WTC11 (cell line): ENCODE data around the gene IRS2. TPM values are rescaled to one million over a fixed set of nuclear protein-coding genes. Genes with fewer than 3 reads are reported as not detected.

Experiments
- ATAC-seq: fragments of 200-7000 bp; cut with Tn5 transposase; 2 replicates; pipeline ENCODE4 v1.10.0; 2021; ENCODE audit warnings: mild to moderate bottlenecking, moderate library complexity
- CTCF ChIA-PET: fragments of 300-600 bp; sonication (Branson Sonifier 250); formaldehyde crosslinking; loops from one replicate; lab custom pipeline; 2021; ENCODE audit warnings: antibody characterized with exemption; lab: Charles Lee
- POLR2A ChIA-PET: fragments of 350-600 bp; sonication (Branson Sonifier 250); formaldehyde crosslinking; loops from one replicate; lab custom pipeline; 2021; ENCODE audit warnings: antibody characterized with exemption; lab: Charles Lee
- DNase-seq: peaks from one replicate; pipeline ENCODE4 v3.0.0; 2021; ENCODE audit warnings: low spot score
- H3K27ac Mint-ChIP-seq: 2 replicates; pipeline ENCODE4 v1.8.0; 2021; ENCODE audit warnings: mixed read lengths
- H3K27me3 Mint-ChIP-seq: 2 replicates; pipeline ENCODE4 v1.8.0; 2021; ENCODE audit warnings: low read depth, mild to moderate bottlenecking, moderate library complexity, mixed read lengths
- H3K36me3 Mint-ChIP-seq: 2 replicates; pipeline ENCODE4 v1.8.0; 2021; ENCODE audit warnings: mixed read lengths
- H3K4me1 Mint-ChIP-seq: 2 replicates; pipeline ENCODE4 v1.8.0; 2022; ENCODE audit warnings: mixed read lengths
- H3K4me3 Mint-ChIP-seq: 2 replicates; pipeline ENCODE4 v1.8.0; 2021; ENCODE audit warnings: mild to moderate bottlenecking, moderate library complexity, mixed read lengths
- H3K9me3 Mint-ChIP-seq: 2 replicates; pipeline ENCODE4 v1.8.0; 2021; ENCODE audit warnings: mixed read lengths
- ETV6 ChIP-seq: sonication (generic); formaldehyde crosslinking; IDR thresholded peaks from 2 replicates; pipeline ENCODE4 v1.8.1; 2022; ENCODE audit warnings: mild to moderate bottlenecking, missing genetic modification reagents
- JAZF1 ChIP-seq: fragments of 250-450 bp; sonication (Bioruptor Pico); IDR thresholded peaks from 2 replicates; pipeline ENCODE4 v1.9.0; 2021; ENCODE audit warnings: moderate library complexity, mild to moderate bottlenecking, inconsistent platforms
- KAT7 ChIP-seq: sonication (generic); formaldehyde crosslinking; IDR thresholded peaks from 2 replicates; pipeline ENCODE4 v1.8.1; 2023; ENCODE audit warnings: missing genetic modification reagents, mild to moderate bottlenecking, borderline replicate concordance
- NR1H2 ChIP-seq: sonication (generic); formaldehyde crosslinking; IDR thresholded peaks from 2 replicates; pipeline ENCODE4 v1.9.0; 2021; ENCODE audit warnings: mild to moderate bottlenecking, moderate library complexity, missing genetic modification reagents
- PRRX2 ChIP-seq: fragments of 250-450 bp; sonication (Bioruptor Pico); IDR thresholded peaks from 2 replicates; pipeline ENCODE4 v1.8.0; 2021; ENCODE audit warnings: mild to moderate bottlenecking
- SMAD3 ChIP-seq: sonication (generic); formaldehyde crosslinking; IDR thresholded peaks from 2 replicates; pipeline ENCODE4 v1.8.0; 2022; ENCODE audit warnings: missing genetic modification reagents, mild to moderate bottlenecking, borderline replicate concordance
- SMAD4 ChIP-seq: sonication (generic); formaldehyde crosslinking; IDR thresholded peaks from 2 replicates; pipeline ENCODE4 v1.8.0; 2022; ENCODE audit warnings: mild to moderate bottlenecking, missing genetic modification reagents
- TEAD1 ChIP-seq: sonication (generic); formaldehyde crosslinking; IDR thresholded peaks from 2 replicates; pipeline ENCODE4 v1.8.0; 2022; ENCODE audit warnings: mild to moderate bottlenecking, missing genetic modification reagents
- ZBTB21 ChIP-seq: sonication (generic); formaldehyde crosslinking; IDR thresholded peaks from 2 replicates; pipeline ENCODE4 v1.8.1; 2023; ENCODE audit warnings: mild to moderate bottlenecking, missing genetic modification reagents, borderline replicate concordance
- ZNF263 ChIP-seq: sonication (generic); formaldehyde crosslinking; IDR thresholded peaks from 2 replicates; pipeline ENCODE4 v1.8.1; 2022; ENCODE audit warnings: low read depth, mild to moderate bottlenecking, moderate library complexity, missing genetic modification reagents
- total RNA-seq: library from RNA; stranded (reverse); gene quantifications from 3 replicates; pipeline ENCODE4 v1.2.3, GENCODE V29; 2021
- TF ChIP-seq, protein P1 (sequence below): sonication (generic); formaldehyde crosslinking; IDR thresholded peaks from 2 replicates; pipeline ENCODE4 v1.8.1; 2023; ENCODE audit warnings: mild to moderate bottlenecking, missing genetic modification reagents, moderate library complexity
- TF ChIP-seq, protein P2 (sequence below): fragments of 200-600 bp; IDR thresholded peaks from 2 replicates; pipeline ENCODE4 v1.8.0; 2022; ENCODE audit warnings: antibody characterized with exemption
- TF ChIP-seq, protein P3 (sequence below): fragments of 250-450 bp; sonication (Bioruptor Pico); IDR thresholded peaks from 2 replicates; pipeline ENCODE4 v1.9.0; 2021; ENCODE audit warnings: moderate library complexity, mild to moderate bottlenecking, inconsistent platforms, borderline replicate concordance

The IRS2 gene
- total RNA-seq, 1 experiment from 2014 or later: 20.5 TPM

DNA sequence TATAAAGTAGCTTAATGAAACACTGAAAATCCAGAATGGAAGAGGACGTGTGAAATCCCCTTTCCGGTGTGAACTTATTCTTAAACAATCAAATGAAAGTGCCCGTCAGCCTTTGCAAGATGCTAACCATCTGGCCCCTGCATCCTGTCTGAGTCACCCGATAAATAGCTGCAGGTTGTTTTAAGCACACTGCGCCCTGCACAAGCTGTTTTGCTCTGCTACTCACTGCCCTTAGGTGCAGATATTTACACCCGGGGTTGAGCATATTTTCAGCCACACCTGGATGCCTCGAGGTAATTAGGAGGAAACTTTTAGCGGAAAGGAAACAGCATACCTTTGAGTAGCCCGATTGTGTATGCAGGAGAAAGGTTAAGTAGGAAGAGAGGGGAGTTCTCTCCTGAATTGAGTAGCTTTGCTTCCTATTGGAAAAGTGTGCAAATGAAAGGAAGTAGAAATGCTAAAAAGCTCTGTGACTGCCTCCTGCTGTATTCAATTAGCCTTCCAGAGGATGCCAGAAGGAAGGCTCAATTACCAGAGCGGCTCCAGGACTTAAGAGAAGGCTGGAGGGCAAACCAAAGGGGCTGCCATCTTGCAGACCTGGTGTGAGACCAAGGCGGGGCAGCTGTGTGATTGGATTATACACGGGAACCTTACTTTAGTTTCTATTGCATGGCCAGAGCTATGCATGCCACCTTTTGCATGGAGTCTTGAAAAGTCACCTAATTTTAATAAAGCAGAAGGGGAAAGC is 42.5 kb downstream of the IRS2 start (continued):
- TF ChIP-seq NR1H2 (CRISPR knock-in tag): no peak
- no peak for TF ChIP-seq KAT7 (CRISPR knock-in tag)
- TF ChIP-seq TEAD1 (CRISPR knock-in tag): no peak

DNA sequence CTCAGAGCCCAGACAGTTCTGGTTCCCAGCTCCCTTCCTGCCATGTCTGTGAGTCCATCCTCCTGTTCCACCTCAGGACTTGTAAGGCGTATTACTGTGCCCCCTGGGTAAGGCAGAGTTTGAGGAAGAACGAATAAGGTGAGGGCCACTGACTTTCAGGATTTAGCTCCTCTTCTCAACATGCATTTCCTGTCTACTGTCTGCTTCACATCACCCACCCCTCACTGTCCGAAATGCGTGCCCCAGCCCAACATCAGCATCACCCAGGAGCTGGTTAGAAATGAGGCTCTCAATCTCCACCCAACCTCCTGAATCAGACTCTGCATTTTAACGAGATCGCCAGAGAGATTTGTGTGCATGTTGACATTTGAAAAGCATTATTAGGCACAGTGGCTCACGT is 44.4 kb downstream of the IRS2 start:
- CTCF ChIA-PET: no interaction called here
- H3K4me1 Mint-ChIP-seq: peaks cover 24% of the 10 kb centered on the region
- H3K4me3 Mint-ChIP-seq: no peak overlapping the region
- H3K9me3 Mint-ChIP-seq: peaks cover 3% of the 10 kb centered on the region
- no peaks in the 10 kb centered on the region for H3K36me3 Mint-ChIP-seq
- DNase-seq (no peak), ATAC-seq (no peak)
- POLR2A ChIA-PET: no interaction called here
- H3K27ac Mint-ChIP-seq: no peak overlapping the region
- no peaks in the 10 kb centered on the region for H3K27me3 Mint-ChIP-seq
- TF ChIP-seq, protein P1, sequence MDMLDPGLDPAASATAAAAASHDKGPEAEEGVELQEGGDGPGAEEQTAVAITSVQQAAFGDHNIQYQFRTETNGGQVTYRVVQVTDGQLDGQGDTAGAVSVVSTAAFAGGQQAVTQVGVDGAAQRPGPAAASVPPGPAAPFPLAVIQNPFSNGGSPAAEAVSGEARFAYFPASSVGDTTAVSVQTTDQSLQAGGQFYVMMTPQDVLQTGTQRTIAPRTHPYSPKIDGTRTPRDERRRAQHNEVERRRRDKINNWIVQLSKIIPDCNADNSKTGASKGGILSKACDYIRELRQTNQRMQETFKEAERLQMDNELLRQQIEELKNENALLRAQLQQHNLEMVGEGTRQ: no peak

DNA sequence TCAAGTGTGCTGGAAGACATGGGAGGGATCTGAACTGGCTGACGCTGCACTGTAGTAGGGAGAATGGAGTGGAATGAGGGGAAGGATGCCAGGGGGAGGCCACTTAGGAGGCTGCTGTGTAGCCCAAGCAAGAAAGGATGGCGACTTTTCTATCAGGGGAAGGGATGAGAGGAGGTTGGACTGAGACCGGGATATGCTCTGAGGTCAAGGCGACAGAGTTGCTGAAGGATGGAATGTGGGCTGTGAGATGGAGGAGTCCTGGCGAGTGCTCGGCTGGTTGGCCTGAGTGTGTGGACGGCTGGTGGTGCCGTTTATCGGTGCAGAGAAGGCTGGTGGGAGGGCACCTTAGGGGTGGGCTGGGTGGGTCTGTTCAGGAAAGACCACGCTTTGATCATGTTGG is 45.7 kb downstream of the IRS2 start:
- no peaks in the 10 kb centered on the region for H3K9me3 Mint-ChIP-seq
- H3K27me3 Mint-ChIP-seq: no peaks in the 10 kb centered on the region
- TF ChIP-seq JAZF1 (no peak), ETV6 (CRISPR knock-in tag) (no peak), ZBTB21 (no peak)
- TF ChIP-seq, protein P2, sequence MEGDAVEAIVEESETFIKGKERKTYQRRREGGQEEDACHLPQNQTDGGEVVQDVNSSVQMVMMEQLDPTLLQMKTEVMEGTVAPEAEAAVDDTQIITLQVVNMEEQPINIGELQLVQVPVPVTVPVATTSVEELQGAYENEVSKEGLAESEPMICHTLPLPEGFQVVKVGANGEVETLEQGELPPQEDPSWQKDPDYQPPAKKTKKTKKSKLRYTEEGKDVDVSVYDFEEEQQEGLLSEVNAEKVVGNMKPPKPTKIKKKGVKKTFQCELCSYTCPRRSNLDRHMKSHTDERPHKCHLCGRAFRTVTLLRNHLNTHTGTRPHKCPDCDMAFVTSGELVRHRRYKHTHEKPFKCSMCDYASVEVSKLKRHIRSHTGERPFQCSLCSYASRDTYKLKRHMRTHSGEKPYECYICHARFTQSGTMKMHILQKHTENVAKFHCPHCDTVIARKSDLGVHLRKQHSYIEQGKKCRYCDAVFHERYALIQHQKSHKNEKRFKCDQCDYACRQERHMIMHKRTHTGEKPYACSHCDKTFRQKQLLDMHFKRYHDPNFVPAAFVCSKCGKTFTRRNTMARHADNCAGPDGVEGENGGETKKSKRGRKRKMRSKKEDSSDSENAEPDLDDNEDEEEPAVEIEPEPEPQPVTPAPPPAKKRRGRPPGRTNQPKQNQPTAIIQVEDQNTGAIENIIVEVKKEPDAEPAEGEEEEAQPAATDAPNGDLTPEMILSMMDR: no peak
- H3K36me3 Mint-ChIP-seq: no peaks in the 10 kb centered on the region
- no peak overlapping the region for H3K27ac Mint-ChIP-seq
- ChIA-PET POLR2A (no interaction called here), CTCF (no interaction called here)
- no peak for DNase-seq
- peaks cover 24% of the 10 kb centered on the region for H3K4me1 Mint-ChIP-seq
- no peak for ATAC-seq
- no peak overlapping the region for H3K4me3 Mint-ChIP-seq

DNA sequence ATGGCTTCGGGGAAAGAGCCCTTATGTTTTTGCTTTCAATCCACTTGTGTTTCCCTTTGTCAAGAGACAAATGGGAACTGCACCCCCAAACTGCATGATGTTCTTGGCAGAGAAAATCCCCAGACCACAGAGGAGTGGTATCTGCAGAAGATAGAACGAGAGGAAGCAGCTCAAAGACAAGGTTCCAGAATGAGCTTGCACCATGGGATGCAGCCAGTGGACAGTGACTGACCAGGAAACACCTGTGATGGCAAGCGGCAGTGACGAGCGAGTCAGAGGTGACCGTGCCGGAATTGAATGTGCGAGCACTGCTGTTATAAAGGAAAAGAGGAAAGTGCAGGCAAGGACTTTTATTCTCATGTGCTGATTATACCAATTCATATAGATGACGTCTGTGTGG is 46.3 kb downstream of the IRS2 start:
- ATAC-seq (no peak), DNase-seq (no peak)
- Mint-ChIP-seq H3K27me3 (no peaks in the 10 kb centered on the region), H3K4me1 (peaks cover 24% of the 10 kb centered on the region), H3K36me3 (no peaks in the 10 kb centered on the region), H3K4me3 (no peak overlapping the region), H3K27ac (no peak overlapping the region), H3K9me3 (no peaks in the 10 kb centered on the region)
- TF ChIP-seq PRRX2: no peak
- CTCF ChIA-PET: no interaction called here
- POLR2A ChIA-PET: no interaction called here

DNA sequence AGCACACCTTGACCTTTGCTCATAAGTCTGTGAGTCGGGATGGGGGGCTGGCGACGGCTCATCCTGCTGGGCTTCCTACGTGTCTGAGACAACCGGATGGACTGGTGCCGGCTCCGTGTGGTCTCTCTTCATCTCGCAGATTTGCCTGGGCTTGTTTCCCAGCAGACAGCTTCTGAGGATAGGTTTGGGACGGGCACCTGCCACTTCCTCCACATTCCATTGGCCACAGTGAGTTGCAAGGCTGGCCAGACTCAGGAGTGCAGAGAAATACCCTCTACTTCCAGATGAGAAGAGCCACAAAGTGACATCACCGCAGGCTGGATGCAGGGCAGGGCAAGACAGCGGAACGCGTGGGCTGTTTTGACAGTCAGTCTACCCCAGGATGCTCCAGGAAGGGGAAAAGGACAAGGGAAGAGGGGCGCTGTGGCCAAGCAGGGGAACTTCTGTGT is 48.1 kb downstream of the IRS2 start:
- no peaks in the 10 kb centered on the region for H3K27me3 Mint-ChIP-seq
- CTCF ChIA-PET: no interaction called here
- no peak for TF ChIP-seq ZNF263 (CRISPR knock-in tag)
- TF ChIP-seq, protein P3, sequence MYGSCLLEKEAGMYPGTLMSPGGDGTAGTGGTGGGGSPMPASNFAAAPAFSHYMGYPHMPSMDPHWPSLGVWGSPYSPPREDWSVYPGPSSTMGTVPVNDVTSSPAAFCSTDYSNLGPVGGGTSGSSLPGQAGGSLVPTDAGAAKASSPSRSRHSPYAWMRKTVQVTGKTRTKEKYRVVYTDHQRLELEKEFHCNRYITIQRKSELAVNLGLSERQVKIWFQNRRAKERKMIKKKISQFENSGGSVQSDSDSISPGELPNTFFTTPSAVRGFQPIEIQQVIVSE (CRISPR knock-in tag): no peak
- no peak for TF ChIP-seq SMAD4 (CRISPR knock-in tag)
- no peak for TF ChIP-seq SMAD3 (CRISPR knock-in tag)
- TF ChIP-seq, all 79 proteins: peak for 0
- Mint-ChIP-seq H3K4me1 (peaks cover 12% of the 10 kb centered on the region), H3K4me3 (no peak overlapping the region), H3K27ac (no peak overlapping the region), H3K36me3 (no peaks in the 10 kb centered on the region), H3K9me3 (peaks cover under 1% of the 10 kb centered on the region; the same call in 1 of the 2 replicates)
- POLR2A ChIA-PET: no interaction called here
- ATAC-seq (no peak), DNase-seq (no peak)
